Jurkat, Clone E6-1 (cell line): ENCODE measurements around the gene AFAP1.
"Not testable (repeated sequence)": the region's sequence is repeated elsewhere in the genome, so short reads cannot be mapped to it uniquely, and the experiment has no call there.

Experiments used
- DNase-seq: peaks from one replicate; pipeline ENCODE4 v3.0.0-alpha.2; 2011; ENCODE audit warnings: low read depth, low spot score
- H3K4me3 ChIP-seq: 2 replicates; pipeline ENCODE4 v1.5.1; 2011; ENCODE audit warnings: mild to moderate bottlenecking, low read length, control low read depth, moderate library complexity

The AFAP1 gene

GRCh38 chr4:7950301-7951092 lies 10.8 kb upstream of the AFAP1 start:
- DNase-seq: no peak
- H3K4me3 ChIP-seq: no peak overlapping the region

GRCh38 chr4:7949759-7950158 lies 10.1 kb upstream of the AFAP1 start:
- no peak for DNase-seq
- H3K4me3 ChIP-seq: no peak overlapping the region

GRCh38 chr4:7947927-7948326 lies 8.3 kb upstream of the AFAP1 start:
- DNase-seq: no peak

GRCh38 chr4:7945709-7946380 lies 6.2 kb upstream of the AFAP1 start:
- H3K4me3 ChIP-seq: no peak overlapping the region
- DNase-seq: no peak

More at GRCh38 chr4:7947927-7948326, 8.3 kb upstream of the AFAP1 start:
- no peak overlapping the region for H3K4me3 ChIP-seq

- no peak for DNase-seq
- no peak overlapping the region for H3K4me3 ChIP-seq
Observed at GRCh38 chr4:7944599-7945220, 5.0 kb upstream of the AFAP1 start.

GRCh38 chr4:7943688-7944087 lies 4.0 kb upstream of the AFAP1 start:
- not testable (repeated sequence) for H3K4me3 ChIP-seq, DNase-seq

- no peak overlapping the region for H3K4me3 ChIP-seq
- no peak for DNase-seq
Observed at GRCh38 chr4:7943211-7943610, 3.5 kb upstream of the AFAP1 start.

GRCh38 chr4:7941965-7942496 lies 2.4 kb upstream of the AFAP1 start:
- DNase-seq: no peak

GRCh38 chr4:7941111-7941964 lies 1.7 kb upstream of the AFAP1 start:
- no peak for DNase-seq
- no peak overlapping the region for H3K4me3 ChIP-seq

More at GRCh38 chr4:7941965-7942496, 2.4 kb upstream of the AFAP1 start:
- no peak overlapping the region for H3K4me3 ChIP-seq

GRCh38 chr4:7938609-7939376 lies 868 bp downstream of the AFAP1 start:
- DNase-seq: no peak
- peak overlapping the region; percentile 54 for H3K4me3 ChIP-seq

GRCh38 chr4:7938266-7938608 lies 1.4 kb downstream of the AFAP1 start:
- DNase-seq: no peak
- no peak overlapping the region for H3K4me3 ChIP-seq

GRCh38 chr4:7937006-7937405 lies 2.7 kb downstream of the AFAP1 start:
- DNase-seq: no peak
- no peak overlapping the region for H3K4me3 ChIP-seq

GRCh38 chr4:7933651-7934510 lies 5.8 kb downstream of the AFAP1 start:
- no peak overlapping the region for H3K4me3 ChIP-seq
- DNase-seq: no peak

GRCh38 chr4:7932287-7932686 lies 7.4 kb downstream of the AFAP1 start:
- no peak for DNase-seq
- no peak overlapping the region for H3K4me3 ChIP-seq

GRCh38 chr4:7929118-7929951 lies 10.3 kb downstream of the AFAP1 start:
- H3K4me3 ChIP-seq: no peak overlapping the region
- no peak for DNase-seq

- DNase-seq: no peak
- no peak overlapping the region for H3K4me3 ChIP-seq
Observed at GRCh38 chr4:7928711-7929110, 10.9 kb downstream of the AFAP1 start.

GRCh38 chr4:7926822-7927221 lies 12.8 kb downstream of the AFAP1 start:
- H3K4me3 ChIP-seq: no peak overlapping the region
- DNase-seq: no peak
